ENCODE results near the gene FAM187B.

Gene FAM187B

DNA sequence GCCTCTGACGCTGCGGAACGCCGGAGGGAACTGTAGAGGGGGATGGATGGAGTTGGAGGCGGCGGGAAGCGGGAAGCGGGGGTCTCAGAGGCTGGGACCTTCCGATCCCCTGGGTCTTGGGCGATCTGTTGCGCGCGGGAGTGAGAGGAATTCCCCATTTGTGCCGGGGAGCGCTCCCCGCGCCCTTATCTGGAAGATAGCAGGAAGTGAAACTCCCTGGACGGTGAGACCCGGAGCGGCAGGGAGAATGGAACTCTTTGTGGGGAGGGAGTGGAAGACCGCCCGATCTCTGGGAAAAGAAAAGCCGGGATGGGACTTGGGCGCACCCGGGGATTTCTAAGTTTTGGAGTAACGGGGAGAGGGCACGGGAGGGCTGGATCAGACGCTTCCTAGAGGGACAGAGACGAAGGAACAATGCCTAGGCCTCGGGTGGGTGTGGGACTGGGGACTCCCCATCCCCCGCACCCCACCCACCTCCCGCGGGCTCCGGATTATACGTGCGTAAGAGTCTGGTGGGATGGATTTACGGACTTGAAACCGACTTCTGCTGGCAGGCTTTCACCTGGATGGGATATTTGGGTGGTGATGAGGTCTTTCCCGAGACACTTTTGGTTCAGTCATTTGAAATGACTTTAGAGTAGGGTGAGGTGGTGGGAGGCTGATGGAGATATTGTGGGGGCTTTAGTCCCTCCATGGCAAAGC lies 20.8 kb upstream of the FAM187B start (continued):
- no peak for TF ChIP-seq ZNF488 (tag by site-specific recombination; IDR thresholded peaks at IDR 0.05)
- peak; percentile 72 for TF ChIP-seq IKZF3 (tag by site-specific recombination; IDR thresholded peaks at IDR 0.05)
- TF ChIP-seq ZNF266 (tag by site-specific recombination; IDR thresholded peaks at IDR 0.05; ENCODE audit: low read depth): no peak
- no peak for TF ChIP-seq ZNF274 (IDR thresholded peaks at IDR 0.05; ENCODE audit: low read length)
- no peak for TF ChIP-seq ZNF274 (tag by site-specific recombination; IDR thresholded peaks at IDR 0.05; ENCODE audit: borderline replicate concordance)
- TF ChIP-seq ZNF202 (tag by site-specific recombination; IDR thresholded peaks at IDR 0.05; ENCODE audit: borderline replicate concordance): no peak
- TF ChIP-seq ZNF37A (tag by site-specific recombination; IDR thresholded peaks at IDR 0.05): no peak
- TF ChIP-seq, protein P1, sequence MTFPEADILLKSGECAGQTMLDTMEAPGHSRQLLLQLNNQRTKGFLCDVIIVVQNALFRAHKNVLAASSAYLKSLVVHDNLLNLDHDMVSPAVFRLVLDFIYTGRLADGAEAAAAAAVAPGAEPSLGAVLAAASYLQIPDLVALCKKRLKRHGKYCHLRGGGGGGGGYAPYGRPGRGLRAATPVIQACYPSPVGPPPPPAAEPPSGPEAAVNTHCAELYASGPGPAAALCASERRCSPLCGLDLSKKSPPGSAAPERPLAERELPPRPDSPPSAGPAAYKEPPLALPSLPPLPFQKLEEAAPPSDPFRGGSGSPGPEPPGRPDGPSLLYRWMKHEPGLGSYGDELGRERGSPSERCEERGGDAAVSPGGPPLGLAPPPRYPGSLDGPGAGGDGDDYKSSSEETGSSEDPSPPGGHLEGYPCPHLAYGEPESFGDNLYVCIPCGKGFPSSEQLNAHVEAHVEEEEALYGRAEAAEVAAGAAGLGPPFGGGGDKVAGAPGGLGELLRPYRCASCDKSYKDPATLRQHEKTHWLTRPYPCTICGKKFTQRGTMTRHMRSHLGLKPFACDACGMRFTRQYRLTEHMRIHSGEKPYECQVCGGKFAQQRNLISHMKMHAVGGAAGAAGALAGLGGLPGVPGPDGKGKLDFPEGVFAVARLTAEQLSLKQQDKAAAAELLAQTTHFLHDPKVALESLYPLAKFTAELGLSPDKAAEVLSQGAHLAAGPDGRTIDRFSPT (tag by site-specific recombination; IDR thresholded peaks at IDR 0.05): no peak; the same call in 1 of the 2 replicates
- TF ChIP-seq ZNF549 (tag by site-specific recombination; IDR thresholded peaks at IDR 0.05): no peak
- TF ChIP-seq, protein P2, sequence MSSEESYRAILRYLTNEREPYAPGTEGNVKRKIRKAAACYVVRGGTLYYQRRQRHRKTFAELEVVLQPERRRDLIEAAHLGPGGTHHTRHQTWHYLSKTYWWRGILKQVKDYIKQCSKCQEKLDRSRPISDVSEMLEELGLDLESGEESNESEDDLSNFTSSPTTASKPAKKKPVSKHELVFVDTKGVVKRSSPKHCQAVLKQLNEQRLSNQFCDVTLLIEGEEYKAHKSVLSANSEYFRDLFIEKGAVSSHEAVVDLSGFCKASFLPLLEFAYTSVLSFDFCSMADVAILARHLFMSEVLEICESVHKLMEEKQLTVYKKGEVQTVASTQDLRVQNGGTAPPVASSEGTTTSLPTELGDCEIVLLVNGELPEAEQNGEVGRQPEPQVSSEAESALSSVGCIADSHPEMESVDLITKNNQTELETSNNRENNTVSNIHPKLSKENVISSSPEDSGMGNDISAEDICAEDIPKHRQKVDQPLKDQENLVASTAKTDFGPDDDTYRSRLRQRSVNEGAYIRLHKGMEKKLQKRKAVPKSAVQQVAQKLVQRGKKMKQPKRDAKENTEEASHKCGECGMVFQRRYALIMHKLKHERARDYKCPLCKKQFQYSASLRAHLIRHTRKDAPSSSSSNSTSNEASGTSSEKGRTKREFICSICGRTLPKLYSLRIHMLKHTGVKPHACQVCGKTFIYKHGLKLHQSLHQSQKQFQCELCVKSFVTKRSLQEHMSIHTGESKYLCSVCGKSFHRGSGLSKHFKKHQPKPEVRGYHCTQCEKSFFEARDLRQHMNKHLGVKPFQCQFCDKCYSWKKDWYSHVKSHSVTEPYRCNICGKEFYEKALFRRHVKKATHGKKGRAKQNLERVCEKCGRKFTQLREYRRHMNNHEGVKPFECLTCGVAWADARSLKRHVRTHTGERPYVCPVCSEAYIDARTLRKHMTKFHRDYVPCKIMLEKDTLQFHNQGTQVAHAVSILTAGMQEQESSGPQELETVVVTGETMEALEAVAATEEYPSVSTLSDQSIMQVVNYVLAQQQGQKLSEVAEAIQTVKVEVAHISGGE (tag by site-specific recombination; conservative IDR thresholded peaks at IDR 0.05; ENCODE audit: low read depth): no peak
- no peak for TF ChIP-seq ZNF664 (tag by site-specific recombination; IDR thresholded peaks at IDR 0.05)
- no peak for TF ChIP-seq YY1 (tag by site-specific recombination; IDR thresholded peaks at IDR 0.05)
- no peak for TF ChIP-seq ZNF76 (tag by site-specific recombination; IDR thresholded peaks at IDR 0.05; ENCODE audit: borderline replicate concordance, low read depth)
- no peak; the same call in 1 of the 2 replicates for TF ChIP-seq GFI1B (tag by site-specific recombination; IDR thresholded peaks at IDR 0.05)
- TF ChIP-seq ZNF248 (tag by site-specific recombination; IDR thresholded peaks at IDR 0.05): no peak
- no peak; the same call in none of the 2 replicates for TF ChIP-seq ZFP37 (tag by site-specific recombination; IDR thresholded peaks at IDR 0.05)
- no peak for TF ChIP-seq ZBTB17 (tag by site-specific recombination; IDR thresholded peaks at IDR 0.05)
- TF ChIP-seq ZNF677 (tag by site-specific recombination; IDR thresholded peaks at IDR 0.05): no peak
- peak; percentile 55; the same call in 1 of the 2 replicates for TF ChIP-seq ZNF416 (tag by site-specific recombination; IDR thresholded peaks at IDR 0.05)
- TF ChIP-seq ZNF449 (tag by site-specific recombination; IDR thresholded peaks at IDR 0.05): no peak
- TF ChIP-seq ZFHX2 (tag by site-specific recombination; conservative IDR thresholded peaks at IDR 0.05): peak; percentile 94
- TF ChIP-seq, protein P3, sequence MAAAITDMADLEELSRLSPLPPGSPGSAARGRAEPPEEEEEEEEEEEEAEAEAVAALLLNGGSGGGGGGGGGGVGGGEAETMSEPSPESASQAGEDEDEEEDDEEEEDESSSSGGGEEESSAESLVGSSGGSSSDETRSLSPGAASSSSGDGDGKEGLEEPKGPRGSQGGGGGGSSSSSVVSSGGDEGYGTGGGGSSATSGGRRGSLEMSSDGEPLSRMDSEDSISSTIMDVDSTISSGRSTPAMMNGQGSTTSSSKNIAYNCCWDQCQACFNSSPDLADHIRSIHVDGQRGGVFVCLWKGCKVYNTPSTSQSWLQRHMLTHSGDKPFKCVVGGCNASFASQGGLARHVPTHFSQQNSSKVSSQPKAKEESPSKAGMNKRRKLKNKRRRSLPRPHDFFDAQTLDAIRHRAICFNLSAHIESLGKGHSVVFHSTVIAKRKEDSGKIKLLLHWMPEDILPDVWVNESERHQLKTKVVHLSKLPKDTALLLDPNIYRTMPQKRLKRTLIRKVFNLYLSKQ (tag by site-specific recombination; IDR thresholded peaks at IDR 0.05; ENCODE audit: borderline replicate concordance): no peak
- TF ChIP-seq CTCF (tag by site-specific recombination; IDR thresholded peaks at IDR 0.05): no peak
- TF ChIP-seq ZSCAN5A (tag by site-specific recombination; IDR thresholded peaks at IDR 0.05): 0 out of 2 replicates have a peak, but pooled peaks have one; percentile 10
- no peak for TF ChIP-seq ZNF239 (tag by site-specific recombination; IDR thresholded peaks at IDR 0.05)
- TF ChIP-seq ZNF433 (tag by site-specific recombination; IDR thresholded peaks at IDR 0.05; ENCODE audit: low read depth): no peak
- TF ChIP-seq ZNF561 (tag by site-specific recombination; IDR thresholded peaks at IDR 0.05; ENCODE audit: borderline replicate concordance): no peak
